ENCODE measurements around the gene ACO2.
A peak's percentile ranks its signal among the peaks of the same experiment; 100 is the strongest.

ACO2 gene

GRCh38 chr22:41521126-41521525, 52.2 kb downstream of the ACO2 start:
- Mint-ChIP-seq H3K9me3 (no peaks in the 10 kb centered on the region), H3K36me3 (ENCODE audit: low read depth) (peaks cover 4% of the 10 kb centered on the region), H3K27me3 (ENCODE audit: low read depth) (no peaks in the 10 kb centered on the region)

GRCh38 chr22:41522813-41523212, 53.9 kb downstream of the ACO2 start:
- Mint-ChIP-seq H3K9me3 (no peaks in the 10 kb centered on the region), H3K4me3 (no peak overlapping the region), H3K36me3 (ENCODE audit: low read depth) (peaks cover 7% of the 10 kb centered on the region), H3K27me3 (ENCODE audit: low read depth) (no peaks in the 10 kb centered on the region), H3K27ac (peak overlapping the region; percentile 9), H3K4me1 (ENCODE audit: low read depth) (peaks cover 8% of the 10 kb centered on the region)

More at GRCh38 chr22:41521126-41521525, 52.2 kb downstream of the ACO2 start:
- peaks cover 8% of the 10 kb centered on the region for H3K4me1 Mint-ChIP-seq (ENCODE audit: low read depth)
- no peak overlapping the region for H3K4me3 Mint-ChIP-seq
- no peak overlapping the region for H3K27ac Mint-ChIP-seq

GRCh38 chr22:41523464-41524221, 54.7 kb downstream of the ACO2 start:
- Mint-ChIP-seq H3K27ac (no peak overlapping the region), H3K27me3 (ENCODE audit: low read depth) (no peaks in the 10 kb centered on the region), H3K9me3 (no peaks in the 10 kb centered on the region), H3K4me1 (ENCODE audit: low read depth) (peaks cover 9% of the 10 kb centered on the region), H3K36me3 (ENCODE audit: low read depth) (peaks cover 10% of the 10 kb centered on the region), H3K4me3 (no peak overlapping the region)

- no peaks in the 10 kb centered on the region for H3K9me3 Mint-ChIP-seq
- H3K36me3 Mint-ChIP-seq (ENCODE audit: low read depth): peaks cover 16% of the 10 kb centered on the region
- no peak overlapping the region for H3K27ac Mint-ChIP-seq
- peaks cover 9% of the 10 kb centered on the region for H3K4me1 Mint-ChIP-seq (ENCODE audit: low read depth)
- no peaks in the 10 kb centered on the region for H3K27me3 Mint-ChIP-seq (ENCODE audit: low read depth)
- no peak overlapping the region for H3K4me3 Mint-ChIP-seq
Observed at GRCh38 chr22:41524251-41524661, 55.3 kb downstream of the ACO2 start.

GRCh38 chr22:41524809-41525449, 56.0 kb downstream of the ACO2 start:
- Mint-ChIP-seq H3K4me1 (ENCODE audit: low read depth) (peaks cover 9% of the 10 kb centered on the region), H3K4me3 (no peak overlapping the region), H3K27ac (peak overlapping the region; percentile 52), H3K27me3 (ENCODE audit: low read depth) (no peaks in the 10 kb centered on the region), H3K36me3 (ENCODE audit: low read depth) (peaks cover 18% of the 10 kb centered on the region), H3K9me3 (no peaks in the 10 kb centered on the region)

DNA sequence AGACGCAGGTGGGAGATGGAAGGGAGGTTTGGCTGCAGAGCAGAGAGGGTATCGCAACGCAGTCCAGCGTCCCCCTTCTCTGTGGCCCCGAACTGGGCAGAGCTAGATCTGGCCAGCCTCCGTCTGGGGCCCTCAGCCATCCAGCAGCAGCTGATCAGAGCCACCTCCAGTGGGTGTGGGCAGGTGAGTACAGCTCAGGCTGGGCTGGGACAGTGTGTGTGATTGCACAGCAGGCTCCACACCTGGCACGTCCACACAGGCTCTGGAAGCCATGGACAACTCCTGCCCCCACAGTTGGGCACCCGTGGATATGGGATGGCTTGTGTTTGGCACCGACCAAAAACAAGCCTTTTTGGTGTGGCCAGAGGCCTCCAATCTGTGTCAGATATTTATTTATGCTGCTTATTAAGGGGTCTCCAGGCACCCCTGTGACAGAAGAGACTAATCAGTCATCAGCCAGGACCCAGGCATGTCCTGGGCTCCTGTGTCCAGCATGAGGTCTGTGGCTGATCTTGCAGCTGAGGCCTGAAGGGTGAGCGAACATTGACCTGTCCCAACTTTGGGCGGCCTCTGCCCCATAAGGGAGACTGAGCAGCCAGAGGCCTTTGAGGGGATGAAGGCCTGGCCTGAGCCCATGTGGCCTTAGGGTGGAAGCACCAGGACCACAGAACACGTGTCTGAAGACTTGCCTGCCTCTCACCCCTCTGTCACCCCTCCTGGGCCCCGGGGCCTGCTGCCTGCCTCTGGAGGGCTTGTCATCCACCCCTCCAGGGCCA, 56.7 kb downstream of the ACO2 start:
- Mint-ChIP-seq H3K27me3 (ENCODE audit: low read depth) (no peaks in the 10 kb centered on the region), H3K27ac (peak overlapping the region; percentile 52), H3K4me3 (no peak overlapping the region), H3K4me1 (ENCODE audit: low read depth) (peaks cover 9% of the 10 kb centered on the region), H3K36me3 (ENCODE audit: low read depth) (peaks cover 19% of the 10 kb centered on the region), H3K9me3 (no peaks in the 10 kb centered on the region)

GRCh38 chr22:41526226-41526829, 57.4 kb downstream of the ACO2 start:
- peaks cover 9% of the 10 kb centered on the region for H3K4me1 Mint-ChIP-seq (ENCODE audit: low read depth)
- H3K4me3 Mint-ChIP-seq: no peak overlapping the region
- peaks cover 21% of the 10 kb centered on the region for H3K36me3 Mint-ChIP-seq (ENCODE audit: low read depth)
- H3K9me3 Mint-ChIP-seq: no peaks in the 10 kb centered on the region
- H3K27me3 Mint-ChIP-seq (ENCODE audit: low read depth): no peaks in the 10 kb centered on the region
- H3K27ac Mint-ChIP-seq: peak overlapping the region; percentile 46

GRCh38 chr22:41526830-41527799, 58.2 kb downstream of the ACO2 start:
- Mint-ChIP-seq H3K27me3 (ENCODE audit: low read depth) (no peaks in the 10 kb centered on the region), H3K27ac (peak overlapping the region; percentile 20), H3K9me3 (no peaks in the 10 kb centered on the region), H3K4me3 (no peak overlapping the region), H3K4me1 (ENCODE audit: low read depth) (peaks cover 9% of the 10 kb centered on the region), H3K36me3 (ENCODE audit: low read depth) (peaks cover 21% of the 10 kb centered on the region)

DNA sequence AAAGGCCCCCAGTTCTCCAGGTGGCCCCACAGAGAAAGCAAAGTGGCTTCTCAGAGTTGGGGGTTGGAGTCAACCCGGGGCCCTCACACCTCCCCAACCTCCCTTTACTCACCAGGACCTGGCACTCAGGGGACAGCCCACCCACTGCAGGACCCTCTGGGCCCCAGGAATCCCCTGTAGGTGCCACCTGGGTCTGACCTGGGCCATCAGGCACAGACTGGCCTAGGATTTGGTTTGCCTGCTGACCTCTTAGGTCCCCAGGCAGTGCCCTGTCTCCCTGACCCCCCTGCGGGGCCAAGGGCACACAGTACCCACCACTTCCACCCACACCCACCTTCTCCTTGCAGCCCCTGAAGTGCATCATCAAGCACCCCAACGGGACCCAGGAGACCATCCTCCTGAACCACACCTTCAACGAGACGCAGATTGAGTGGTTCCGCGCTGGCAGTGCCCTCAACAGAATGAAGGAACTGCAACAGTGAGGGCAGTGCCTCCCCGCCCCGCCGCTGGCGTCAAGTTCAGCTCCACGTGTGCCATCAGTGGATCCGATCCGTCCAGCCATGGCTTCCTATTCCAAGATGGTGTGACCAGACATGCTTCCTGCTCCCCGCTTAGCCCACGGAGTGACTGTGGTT, 59.3 kb downstream of the ACO2 start:
- Mint-ChIP-seq H3K4me1 (ENCODE audit: low read depth) (peaks cover 9% of the 10 kb centered on the region), H3K4me3 (no peak overlapping the region), H3K36me3 (ENCODE audit: low read depth) (peaks cover 21% of the 10 kb centered on the region), H3K27ac (peak overlapping the region; percentile 45), H3K9me3 (no peaks in the 10 kb centered on the region), H3K27me3 (ENCODE audit: low read depth) (no peaks in the 10 kb centered on the region)

GRCh38 chr22:41528938-41529561, 60.1 kb downstream of the ACO2 start:
- peak overlapping the region; percentile 45 for H3K27ac Mint-ChIP-seq
- peaks cover 9% of the 10 kb centered on the region for H3K4me1 Mint-ChIP-seq (ENCODE audit: low read depth)
- H3K36me3 Mint-ChIP-seq (ENCODE audit: low read depth): peaks cover 20% of the 10 kb centered on the region
- H3K9me3 Mint-ChIP-seq: no peaks in the 10 kb centered on the region
- H3K4me3 Mint-ChIP-seq: no peak overlapping the region
- H3K27me3 Mint-ChIP-seq (ENCODE audit: low read depth): no peaks in the 10 kb centered on the region

- H3K27ac Mint-ChIP-seq: no peak overlapping the region
- peaks cover 1% of the 10 kb centered on the region for H3K4me1 Mint-ChIP-seq (ENCODE audit: low read depth)
- H3K4me3 Mint-ChIP-seq: no peak overlapping the region
- peaks cover 21% of the 10 kb centered on the region for H3K36me3 Mint-ChIP-seq (ENCODE audit: low read depth)
- H3K27me3 Mint-ChIP-seq (ENCODE audit: low read depth): no peaks in the 10 kb centered on the region
- no peaks in the 10 kb centered on the region for H3K9me3 Mint-ChIP-seq
Observed at GRCh38 chr22:41530890-41531714, 62.2 kb downstream of the ACO2 start.

DNA sequence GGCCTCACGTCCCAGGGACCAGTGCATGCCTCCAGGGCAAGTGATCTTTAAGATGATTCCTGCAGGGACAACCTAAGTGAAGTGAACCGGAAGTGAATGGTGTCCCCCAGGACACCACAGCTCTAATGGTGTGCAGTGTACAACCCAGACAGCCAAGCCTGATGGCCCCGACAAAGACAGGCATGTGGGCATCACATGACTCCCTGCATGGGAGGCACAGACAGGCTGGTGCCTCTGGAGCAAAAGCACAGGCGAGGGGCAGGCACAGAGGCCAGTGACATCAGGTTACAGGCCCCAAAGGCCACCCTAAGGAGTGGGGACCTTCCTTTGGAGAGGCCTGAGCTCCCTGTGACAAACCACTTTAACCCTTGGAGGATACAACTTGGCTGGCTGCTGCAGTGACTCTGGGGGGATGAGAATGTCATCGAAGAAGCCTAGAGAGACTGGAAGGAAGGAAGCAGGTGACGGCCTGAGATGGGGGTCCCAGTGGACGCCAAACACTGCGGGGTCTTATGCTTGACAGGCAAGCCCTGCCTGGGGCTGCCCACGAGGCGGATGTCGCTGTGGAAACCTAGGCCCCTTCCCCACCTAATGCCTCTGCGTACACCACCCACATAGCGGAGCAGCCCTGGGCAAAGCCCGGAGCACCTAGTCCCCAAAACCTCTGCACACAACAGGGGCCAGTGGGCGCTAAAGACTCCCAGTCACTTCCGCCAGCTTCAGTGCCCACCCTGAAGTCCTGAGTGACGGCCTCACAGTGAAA, 63.0 kb downstream of the ACO2 start:
- Mint-ChIP-seq H3K27ac (no peak overlapping the region), H3K27me3 (ENCODE audit: low read depth) (no peaks in the 10 kb centered on the region), H3K36me3 (ENCODE audit: low read depth) (peaks cover 18% of the 10 kb centered on the region), H3K9me3 (no peaks in the 10 kb centered on the region), H3K4me3 (no peak overlapping the region), H3K4me1 (ENCODE audit: low read depth) (peaks cover 1% of the 10 kb centered on the region)
